Measurements from ENCODE around the gene EFR3B. TPM values are rescaled to one million over a fixed set of nuclear protein-coding genes. Genes with fewer than 3 reads are reported as not detected.

EFR3B gene
- total RNA-seq, 4 donors from 2014 or later, result under 0.01 to 6.1 (median 1.3) TPM; not detected in 1

- no peaks in the 10 kb centered on the region for H3K9me3 ChIP-seq
- intact Hi-C loops (cut with DNase I; ENCODE audit: low total_unique reads), result no loop called here
- H3K4me3 ChIP-seq, result no peak overlapping the region
- H3K27ac ChIP-seq, result no peak overlapping the region
- TF ChIP-seq CTCF (IDR thresholded peaks at IDR 0.05) (no peak), POLR2A (IDR thresholded peaks at IDR 0.05) (no peak)
- H3K4me1 ChIP-seq, result no peaks in the 10 kb centered on the region
- DNase-seq, result no peak
- H3K27me3 ChIP-seq, result no peaks in the 10 kb centered on the region
- H3K36me3 ChIP-seq, result no peaks in the 10 kb centered on the region
Measured at GRCh38 chr2:25026008-25026530, 15.8 kb upstream of the EFR3B start.

- Histone ChIP-seq H3K9me3 (no peaks in the 10 kb centered on the region), H3K4me3 (no peak overlapping the region), H3K4me1 (no peaks in the 10 kb centered on the region), H3K36me3 (no peaks in the 10 kb centered on the region), H3K27ac (no peak overlapping the region), H3K27me3 (no peaks in the 10 kb centered on the region)
- intact Hi-C loops (cut with DNase I; ENCODE audit: low total_unique reads), result no loop called here
- DNase-seq, result no peak
- TF ChIP-seq POLR2A (IDR thresholded peaks at IDR 0.05) (no peak), CTCF (IDR thresholded peaks at IDR 0.05) (no peak)
Measured at GRCh38 chr2:25029183-25029554, 12.7 kb upstream of the EFR3B start.

GRCh38 chr2:25030702-25031101 lies 11.2 kb upstream of the EFR3B start:
- DNase-seq, result no peak
- H3K9me3 ChIP-seq, result no peaks in the 10 kb centered on the region
- intact Hi-C loops (cut with DNase I; ENCODE audit: low total_unique reads), result no loop called here
- no peak overlapping the region for H3K27ac ChIP-seq
- no peak overlapping the region for H3K4me3 ChIP-seq
- H3K27me3 ChIP-seq, result no peaks in the 10 kb centered on the region
- no peaks in the 10 kb centered on the region for H3K36me3 ChIP-seq
- no peaks in the 10 kb centered on the region for H3K4me1 ChIP-seq
- TF ChIP-seq CTCF (IDR thresholded peaks at IDR 0.05), result no peak
- no peak for TF ChIP-seq POLR2A (IDR thresholded peaks at IDR 0.05)

GRCh38 chr2:25032094-25032493 lies 9.8 kb upstream of the EFR3B start:
- no peaks in the 10 kb centered on the region for H3K27me3 ChIP-seq
- DNase-seq, result no peak
- H3K27ac ChIP-seq, result no peak overlapping the region
- H3K4me1 ChIP-seq, result no peaks in the 10 kb centered on the region
- H3K36me3 ChIP-seq, result no peaks in the 10 kb centered on the region
- H3K4me3 ChIP-seq, result no peak overlapping the region
- H3K9me3 ChIP-seq, result no peaks in the 10 kb centered on the region
- intact Hi-C loops (cut with DNase I; ENCODE audit: low total_unique reads), result no loop called here
- no peak for TF ChIP-seq CTCF (IDR thresholded peaks at IDR 0.05)
- TF ChIP-seq POLR2A (IDR thresholded peaks at IDR 0.05), result no peak

- intact Hi-C loops (cut with DNase I; ENCODE audit: low total_unique reads), result no loop called here
- H3K27me3 ChIP-seq, result no peaks in the 10 kb centered on the region
Measured at GRCh38 chr2:25032901-25033300, 9.0 kb upstream of the EFR3B start.

More at GRCh38 chr2:25032901-25033300, 9.0 kb upstream of the EFR3B start:
- H3K36me3 ChIP-seq, result no peaks in the 10 kb centered on the region
- no peaks in the 10 kb centered on the region for H3K4me1 ChIP-seq
- DNase-seq, result no peak
- TF ChIP-seq POLR2A (IDR thresholded peaks at IDR 0.05) (no peak), CTCF (IDR thresholded peaks at IDR 0.05) (no peak)
- H3K27ac ChIP-seq, result no peak overlapping the region
- no peaks in the 10 kb centered on the region for H3K9me3 ChIP-seq
- H3K4me3 ChIP-seq, result no peak overlapping the region
